ENCODE results near the gene PLCL1. TPM values are rescaled to one million over a fixed set of nuclear protein-coding genes. Genes with fewer than 3 reads are reported as not detected.

The PLCL1 gene
- total RNA-seq, 1 experiment from 2014 or later = 0.07 TPM

DNA sequence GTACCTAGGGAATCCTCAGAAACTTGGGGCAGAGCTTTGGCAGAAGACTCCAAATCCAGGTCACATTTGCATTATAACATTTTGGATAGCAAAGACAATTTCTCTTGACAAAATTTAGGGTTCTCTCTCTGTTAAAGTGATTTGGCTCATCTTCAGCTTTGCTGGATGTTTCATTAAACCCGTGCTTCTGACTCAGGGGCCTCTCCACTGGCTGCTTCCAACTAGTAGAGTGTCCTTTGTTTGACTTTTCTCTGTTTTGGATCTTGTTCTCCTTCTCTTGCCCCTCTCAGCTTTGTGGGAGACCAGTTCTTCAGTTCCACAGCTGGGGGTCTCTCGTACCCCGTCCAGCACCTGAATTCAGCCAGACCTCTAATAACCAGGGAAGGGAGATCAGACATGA is 145.6 kb downstream of the PLCL1 start:
- Mint-ChIP-seq H3K4me1 (ENCODE audit: low read depth, unreplicated experiment) (no peaks in the 10 kb centered on the region), H3K27me3 (ENCODE audit: unreplicated experiment) (peaks cover 14% of the 10 kb centered on the region), H3K4me3 (ENCODE audit: low read depth, unreplicated experiment) (no peak overlapping the region), H3K27ac (ENCODE audit: unreplicated experiment) (no peak overlapping the region), H3K9me3 (ENCODE audit: low read depth, unreplicated experiment) (no peaks in the 10 kb centered on the region), H3K36me3 (ENCODE audit: insufficient read depth, unreplicated experiment) (no peaks in the 10 kb centered on the region)
- DNase-seq = no peak
- BruUV-seq (replicated peaks) = no TSS peak
- intact Hi-C loops (cut with micrococcal nuclease; ENCODE audit: unreplicated experiment) = no loop called here
- CTCF ChIA-PET = no interaction called here
- no peak for TF ChIP-seq CTCF (IDR thresholded peaks at IDR 0.05; ENCODE audit: unreplicated experiment)

GRCh38 chr2:197950724-197951123 is 146.3 kb downstream of the PLCL1 start:
- intact Hi-C loops (cut with micrococcal nuclease; ENCODE audit: unreplicated experiment) = no loop called here
- no peak for DNase-seq
- CTCF ChIA-PET = no interaction called here
- Mint-ChIP-seq H3K27me3 (ENCODE audit: unreplicated experiment) (peaks cover 14% of the 10 kb centered on the region), H3K4me3 (ENCODE audit: low read depth, unreplicated experiment) (no peak overlapping the region), H3K4me1 (ENCODE audit: low read depth, unreplicated experiment) (no peaks in the 10 kb centered on the region), H3K9me3 (ENCODE audit: low read depth, unreplicated experiment) (no peaks in the 10 kb centered on the region), H3K27ac (ENCODE audit: unreplicated experiment) (no peak overlapping the region), H3K36me3 (ENCODE audit: insufficient read depth, unreplicated experiment) (no peaks in the 10 kb centered on the region)
- no peak for TF ChIP-seq CTCF (IDR thresholded peaks at IDR 0.05; ENCODE audit: unreplicated experiment)
- BruUV-seq (replicated peaks) = no TSS peak

DNA sequence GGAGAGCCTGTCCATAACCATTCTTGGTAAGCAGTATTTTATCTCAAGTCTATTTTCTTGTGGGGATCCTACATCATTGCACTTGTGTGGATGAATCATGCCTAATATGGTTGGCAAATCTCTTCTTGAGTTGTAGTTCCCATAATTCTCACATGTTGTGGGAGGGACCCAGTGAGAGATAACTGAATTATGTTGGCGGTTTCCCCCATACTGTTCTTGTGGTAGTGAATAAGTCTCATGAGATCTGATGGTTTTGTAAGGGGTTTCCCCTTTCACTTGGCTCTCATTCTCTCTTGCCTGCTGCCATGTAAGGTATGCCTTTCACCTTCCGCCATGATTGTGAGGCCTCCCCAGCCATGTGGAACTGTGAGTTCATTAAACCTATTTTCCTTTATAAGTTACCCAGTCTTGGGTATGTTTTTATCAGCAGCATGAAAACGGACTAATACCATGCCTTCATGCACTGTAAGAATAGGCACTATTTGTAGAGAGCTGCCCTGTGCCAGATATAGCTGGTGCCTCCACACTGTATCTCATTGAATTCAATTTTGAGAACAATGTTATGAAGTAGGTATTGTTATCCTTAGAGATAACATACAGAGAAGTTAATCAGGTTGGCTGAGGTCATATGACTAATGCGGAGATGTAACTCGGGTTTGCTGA is 148.3 kb downstream of the PLCL1 start:
- H3K4me1 Mint-ChIP-seq (ENCODE audit: low read depth, unreplicated experiment) = no peaks in the 10 kb centered on the region
- CTCF ChIA-PET = no interaction called here
- DNase-seq = no peak
- H3K36me3 Mint-ChIP-seq (ENCODE audit: insufficient read depth, unreplicated experiment) = no peaks in the 10 kb centered on the region
- peaks cover 9% of the 10 kb centered on the region for H3K27me3 Mint-ChIP-seq (ENCODE audit: unreplicated experiment)
- H3K9me3 Mint-ChIP-seq (ENCODE audit: low read depth, unreplicated experiment) = no peaks in the 10 kb centered on the region
- intact Hi-C loops (cut with micrococcal nuclease; ENCODE audit: unreplicated experiment) = no loop called here
- no TSS peak for BruUV-seq (replicated peaks)
- no peak for TF ChIP-seq CTCF (IDR thresholded peaks at IDR 0.05; ENCODE audit: unreplicated experiment)
- H3K4me3 Mint-ChIP-seq (ENCODE audit: low read depth, unreplicated experiment) = no peak overlapping the region
- no peak overlapping the region for H3K27ac Mint-ChIP-seq (ENCODE audit: unreplicated experiment)

DNA sequence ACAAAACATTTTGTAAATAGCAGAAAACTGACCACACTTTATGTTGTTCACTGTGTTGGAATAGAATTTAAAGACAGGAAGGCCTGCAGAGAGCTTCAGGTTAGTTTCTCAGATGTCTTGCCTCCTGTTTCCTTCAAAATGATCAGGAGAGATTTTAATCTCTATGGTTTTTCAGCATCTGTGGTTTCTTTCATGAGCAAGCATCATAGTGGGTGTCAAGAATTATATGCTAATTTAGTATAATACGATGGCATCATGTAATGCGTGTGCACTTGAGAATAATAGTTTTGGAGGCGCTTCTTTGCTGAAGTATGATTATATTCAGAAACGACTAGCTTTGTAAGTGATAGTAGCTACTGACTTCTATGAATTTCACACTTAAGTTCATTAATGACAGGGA is 149.9 kb downstream of the PLCL1 start:
- H3K4me1 Mint-ChIP-seq (ENCODE audit: low read depth, unreplicated experiment) = no peaks in the 10 kb centered on the region
- BruUV-seq (replicated peaks) = no TSS peak
- H3K27me3 Mint-ChIP-seq (ENCODE audit: unreplicated experiment) = no peaks in the 10 kb centered on the region
- DNase-seq = no peak
- no peak for TF ChIP-seq CTCF (IDR thresholded peaks at IDR 0.05; ENCODE audit: unreplicated experiment)
- CTCF ChIA-PET = no interaction called here
- H3K4me3 Mint-ChIP-seq (ENCODE audit: low read depth, unreplicated experiment) = no peak overlapping the region
- H3K27ac Mint-ChIP-seq (ENCODE audit: unreplicated experiment) = no peak overlapping the region
- no peaks in the 10 kb centered on the region for H3K36me3 Mint-ChIP-seq (ENCODE audit: insufficient read depth, unreplicated experiment)
- no peaks in the 10 kb centered on the region for H3K9me3 Mint-ChIP-seq (ENCODE audit: low read depth, unreplicated experiment)
- intact Hi-C loops (cut with micrococcal nuclease; ENCODE audit: unreplicated experiment) = no loop called here

All from Calu3 (cell line).